Left colon (tissue), 2 donors: ENCODE results near the gene ENTREP3. TPM values are rescaled to one million over a fixed set of nuclear protein-coding genes. Genes with fewer than 3 reads are reported as not detected.
A peak's percentile ranks its signal among the peaks of the same experiment; 100 is the strongest.
"Not testable (repeated sequence)": the region's sequence is repeated elsewhere in the genome, so short reads cannot be mapped to it uniquely, and the experiment has no call there.

ENCODE experiments used
- ATAC-seq: fragments of 200-7000 bp; cut with Tn5 transposase; one replicate; pipeline ENCODE4 v1.9.1; 2020; ENCODE audit warnings: mild to moderate bottlenecking, moderate library complexity
- DNase-seq, 2 donors: peaks; one replicate each; pipeline ENCODE4 v3.0.0-alpha.2; 2020
- intact Hi-C, 2 donors: fragments of 100-400 bp; cut with DNase I in 1 of 2; cut with micrococcal nuclease in 1 of 2; formaldehyde crosslinking; loops; one replicate each; pipeline versions ENCODE4 v1.11.2 to v1.14.0; 2022; cut with DNase I, micrococcal nuclease
- long read RNA-seq: library from polyadenylated mRNA; unstranded; transcript quantifications from one replicate; pipeline ENCODE4 v2.0.0, GENCODE V29; 2021
- total RNA-seq, 2 donors: library from RNA; stranded (reverse); fragmentation: NEBNext Ultra II Directional; extraction: Animal tissue kit (Norgen Biotek cat#: 25700); gene quantifications; one replicate each; pipeline ENCODE4 v1.2.1, GENCODE V29; 2021
- donor health status: DM: no; HTN: no; CAD: no.
- donor health status: DM: yes; HTN: yes; CAD: no.

The ENTREP3 gene
- 10 to 100 TPM; 19.9 to 21.7 TPM for total RNA-seq
- long read RNA-seq, partial matches to known transcripts = 12 of 13 reads
- long read RNA-seq, other reads (novel, unspliced or antisense) = 1 of 13 reads

DNA sequence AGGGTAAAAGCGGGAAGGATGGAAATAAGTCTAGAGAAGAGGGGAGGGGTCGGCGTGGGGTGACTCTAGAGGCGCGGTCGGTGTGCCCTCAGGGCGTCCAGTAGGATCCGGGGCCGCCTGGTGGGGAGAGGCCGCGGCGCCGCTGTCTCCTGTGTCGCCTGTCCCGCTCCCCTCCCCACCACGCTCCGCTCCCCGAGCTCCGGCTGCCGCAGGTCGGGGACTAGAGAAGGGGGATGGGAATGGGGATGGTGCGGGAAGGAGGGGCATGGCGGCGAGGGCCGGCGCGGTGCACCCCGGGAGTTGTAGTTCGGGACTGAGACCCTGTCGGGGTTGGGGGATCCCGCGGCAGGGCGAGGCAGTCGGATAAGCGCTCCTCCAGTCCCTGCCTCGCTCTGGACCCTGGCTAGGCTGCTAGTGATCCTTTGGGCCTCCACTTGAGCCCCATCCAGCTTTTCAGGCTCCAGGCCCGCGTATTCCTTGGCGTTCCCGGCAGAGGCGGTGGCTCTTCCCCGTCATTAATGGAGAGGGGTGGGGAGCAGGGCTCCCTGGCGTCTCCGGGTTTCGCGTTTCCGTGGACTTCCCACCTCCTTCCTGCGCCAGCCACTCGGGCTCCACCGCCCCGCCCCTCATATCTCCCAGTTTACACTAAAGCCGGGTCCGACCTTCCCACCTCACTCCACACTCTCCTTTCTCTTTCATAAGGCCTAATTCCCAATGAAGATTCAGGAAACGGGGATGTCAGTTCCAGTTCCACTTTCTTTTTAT is at the start of gene ENTREP3:
TSS of gene ENTREP3 (minus strand) at position 241 of the 765 bp plus-strand sequence. CDS start 606 bp downstream, outside the sequence.
- peak; percentile 91 to 92 for DNase-seq
- intact Hi-C loops = loop anchor here in 1 of 2 donors (1.0 kb wide), 1 partner anchor 68 kb away; no protein-coding TSS in a partner anchor
- ATAC-seq = peak; percentile 88

DNA sequence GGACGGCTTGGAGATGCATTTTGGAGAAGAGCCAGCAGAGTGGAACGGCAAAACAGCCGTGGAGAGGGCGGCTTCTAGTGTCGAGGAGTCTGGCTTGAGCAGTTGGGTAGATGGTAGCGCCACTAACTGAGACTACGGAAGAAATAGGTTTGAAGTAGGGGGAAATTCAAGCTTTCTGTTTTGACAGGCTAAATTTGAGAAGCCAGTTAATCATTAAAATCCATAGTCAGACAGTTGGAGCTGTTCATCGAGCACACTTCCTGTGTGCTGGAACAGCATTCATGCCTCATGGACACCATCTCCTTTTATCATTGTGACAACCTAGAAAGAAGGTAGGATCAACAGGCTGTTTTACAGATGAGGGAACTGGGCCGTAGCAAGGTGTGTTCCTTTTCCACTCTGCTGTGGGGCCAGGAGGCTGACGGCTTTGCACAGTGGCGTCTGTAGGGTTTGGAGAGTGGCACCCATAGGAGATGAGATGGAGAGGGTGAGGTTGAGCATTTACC is 49.3 kb upstream of the ENTREP3 start:
- DNase-seq (no peak), ATAC-seq (no peak)
- intact Hi-C loops = no loop called here

DNA sequence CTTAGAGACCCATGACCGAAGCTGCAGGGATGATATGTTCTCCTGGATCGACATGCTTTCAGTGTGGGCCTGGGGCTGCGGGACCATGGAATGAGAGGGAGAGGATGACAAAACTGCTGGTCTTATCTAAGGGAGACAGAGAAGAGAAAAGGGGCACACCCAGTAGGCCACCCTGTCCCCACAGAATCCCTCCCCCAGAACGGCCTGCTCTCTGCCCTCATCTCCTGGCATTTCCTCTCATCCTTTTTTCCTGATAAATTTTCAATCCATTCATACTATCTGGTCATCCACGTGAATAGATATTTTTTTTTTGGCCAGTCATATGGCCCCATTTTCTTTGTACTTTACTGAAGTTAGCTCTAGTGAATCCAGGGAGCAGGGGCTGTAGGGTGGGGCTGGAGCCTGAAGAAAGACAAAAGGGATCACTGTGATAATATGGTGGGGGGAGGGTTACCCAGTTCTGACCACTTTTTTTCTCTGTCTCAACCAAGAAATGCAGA is 46.1 kb upstream of the ENTREP3 start, which contains the start of gene PKLR:
TSS of gene PKLR (minus strand) at position 97 of the 500 bp plus-strand sequence. CDS start at position 54, 43 bp downstream.
- intact Hi-C loops = no loop called here
- ATAC-seq (no peak), DNase-seq (no peak)

GRCh38 chr1:155300553-155301329 is 45.5 kb upstream of the ENTREP3 start:
- peak in 1 of 2 donors; percentile 40 for DNase-seq
- ATAC-seq = peak; percentile 89
- intact Hi-C loops = no loop called here

GRCh38 chr1:155300024-155300423 is 44.7 kb upstream of the ENTREP3 start:
- no peak for DNase-seq
- no peak for ATAC-seq
- intact Hi-C loops = no loop called here

GRCh38 chr1:155297384-155297783 is 42.1 kb upstream of the ENTREP3 start:
- ATAC-seq (no peak), DNase-seq (no peak)
- intact Hi-C loops = no loop called here

DNA sequence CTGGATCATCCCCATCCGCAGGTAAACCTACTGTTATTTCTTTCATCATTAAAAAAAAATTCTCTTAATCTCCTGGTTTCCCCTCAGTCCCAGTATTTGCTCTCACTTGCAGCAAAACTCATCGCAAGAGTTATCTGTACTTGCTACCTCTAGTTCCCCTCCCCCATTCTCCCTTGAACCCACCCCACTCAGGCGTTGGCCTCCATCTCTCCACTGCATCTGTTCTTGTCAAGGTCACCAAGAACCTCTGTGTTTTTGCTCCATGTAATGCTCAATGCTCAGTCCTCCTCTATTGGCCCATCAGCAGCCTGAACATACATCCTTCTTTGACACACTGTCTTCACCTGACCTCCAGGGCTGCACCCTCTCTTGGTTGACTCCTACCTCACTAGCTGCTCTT is 41.4 kb upstream of the ENTREP3 start:
- no peak for DNase-seq
- ATAC-seq = no peak
- intact Hi-C loops = no loop called here

DNA sequence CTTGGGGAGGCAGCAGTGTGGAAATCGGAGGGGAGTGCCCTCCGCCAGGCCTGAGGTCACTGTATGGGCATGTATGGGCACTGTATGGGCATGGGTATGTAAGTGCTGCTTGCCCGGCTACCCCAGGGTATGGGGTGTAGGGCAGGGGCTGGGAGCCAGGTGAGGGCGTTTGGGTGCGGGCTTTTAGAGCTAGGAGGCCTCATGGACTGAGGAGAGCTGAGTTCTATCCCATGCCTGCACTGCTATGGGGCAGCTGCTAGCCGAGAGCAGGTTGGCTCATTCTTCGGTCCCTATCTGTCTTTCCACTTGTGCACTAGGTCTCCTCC is 40.6 kb upstream of the ENTREP3 start:
- ATAC-seq (no peak), DNase-seq (no peak)
- intact Hi-C loops = no loop called here

GRCh38 chr1:155295183-155295941 is 40.1 kb upstream of the ENTREP3 start:
- intact Hi-C loops = no loop called here
- no peak for DNase-seq
- peak; percentile 68 for ATAC-seq

GRCh38 chr1:155294520-155295182 is 39.4 kb upstream of the ENTREP3 start:
- no peak for DNase-seq
- intact Hi-C loops = no loop called here
- ATAC-seq = no peak

DNA sequence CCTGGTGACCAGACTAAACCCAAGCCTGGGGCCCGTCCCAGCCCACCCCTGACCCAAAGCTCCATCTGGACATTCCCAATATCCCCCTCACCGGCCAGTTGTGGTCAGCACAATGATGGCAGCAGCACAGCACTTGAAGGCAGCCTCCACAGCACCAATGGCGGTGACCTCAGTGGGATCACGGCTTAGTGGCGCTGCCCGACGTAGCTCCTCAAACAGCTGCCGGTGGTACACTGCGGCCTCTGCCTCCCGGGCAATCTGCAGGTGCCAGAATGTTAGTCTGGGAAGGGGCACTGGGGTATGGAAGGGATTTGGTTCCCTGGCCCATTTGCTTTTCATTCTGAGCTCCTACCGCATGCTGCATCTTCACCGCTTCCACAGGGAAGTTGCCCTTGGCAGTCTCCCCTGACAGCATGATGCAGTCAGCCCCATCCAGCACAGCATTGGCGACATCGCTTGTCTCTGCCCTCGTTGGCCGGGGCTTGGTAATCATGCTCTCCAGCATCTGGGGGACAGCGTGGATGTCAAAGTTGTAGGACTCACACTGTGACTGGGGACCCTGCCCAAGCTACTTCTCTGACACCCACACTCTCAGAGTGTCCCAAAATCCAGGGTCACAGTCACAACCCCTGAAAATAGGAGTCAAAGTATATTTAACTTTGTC is 37.9 kb upstream of the ENTREP3 start:
- intact Hi-C loops = no loop called here
- ATAC-seq = no peak
- DNase-seq = no peak

GRCh38 chr1:155291006-155291405 is 35.7 kb upstream of the ENTREP3 start:
- ATAC-seq, intact Hi-C loops, DNase-seq: not testable (repeated sequence)

GRCh38 chr1:155287987-155288543 is 32.8 kb upstream of the ENTREP3 start:
- ATAC-seq = no peak
- intact Hi-C loops = no loop called here
- no peak for DNase-seq

GRCh38 chr1:155286544-155286943 is 31.3 kb upstream of the ENTREP3 start:
- intact Hi-C loops = no loop called here
- ATAC-seq (no peak), DNase-seq (no peak)

DNA sequence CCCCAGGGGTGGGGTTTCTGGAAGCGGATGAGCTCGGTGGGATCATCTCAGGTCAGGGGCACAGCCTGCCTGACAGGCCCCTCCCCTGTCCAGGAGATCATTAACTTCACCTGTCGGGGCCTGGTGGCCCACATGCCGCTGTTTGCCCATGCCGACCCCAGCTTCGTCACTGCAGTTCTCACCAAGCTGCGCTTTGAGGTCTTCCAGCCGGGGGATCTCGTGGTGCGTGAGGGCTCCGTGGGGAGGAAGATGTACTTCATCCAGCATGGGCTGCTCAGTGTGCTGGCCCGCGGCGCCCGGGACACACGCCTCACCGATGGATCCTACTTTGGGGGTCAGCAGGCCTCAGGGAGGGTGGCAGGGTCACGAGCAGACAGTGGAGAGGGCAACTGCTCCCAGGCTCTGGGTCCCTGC is 30.4 kb upstream of the ENTREP3 start:
- intact Hi-C loops = no loop called here
- ATAC-seq (no peak), DNase-seq (no peak)

GRCh38 chr1:155285063-155285462 is 29.8 kb upstream of the ENTREP3 start:
- no peak for DNase-seq
- intact Hi-C loops = no loop called here
- no peak for ATAC-seq

DNA sequence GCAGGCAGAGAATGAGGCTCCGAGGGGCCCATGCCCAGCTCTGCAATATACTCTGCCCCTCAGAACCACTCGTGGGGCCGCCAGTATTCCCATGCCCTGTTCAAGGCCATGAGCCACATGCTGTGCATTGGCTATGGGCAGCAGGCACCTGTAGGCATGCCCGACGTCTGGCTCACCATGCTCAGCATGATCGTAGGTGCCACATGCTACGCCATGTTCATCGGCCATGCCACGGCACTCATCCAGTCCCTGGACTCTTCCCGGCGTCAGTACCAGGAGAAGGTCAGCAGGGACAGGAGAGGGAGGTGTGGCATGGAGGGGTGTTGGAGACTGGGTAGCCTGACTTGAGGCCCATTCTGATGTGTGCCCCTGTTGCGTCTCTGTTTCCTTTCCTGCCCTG is 29.2 kb upstream of the ENTREP3 start:
- ATAC-seq (no peak), DNase-seq (no peak)
- intact Hi-C loops = no loop called here
